WTC11 (cell line): Measurements from ENCODE around the gene FGF1. TPM values are rescaled to one million over a fixed set of nuclear protein-coding genes. Genes with fewer than 3 reads are reported as not detected.

Experiments used
- ATAC-seq: fragments of 200-7000 bp; cut with Tn5 transposase; 2 replicates; pipeline ENCODE4 v1.10.0; 2021; ENCODE audit warnings: mild to moderate bottlenecking, moderate library complexity
- CTCF ChIA-PET: fragments of 300-600 bp; sonication (Branson Sonifier 250); formaldehyde crosslinking; loops from one replicate; lab custom pipeline; 2021; ENCODE audit warnings: antibody characterized with exemption; lab: Charles Lee
- POLR2A ChIA-PET: fragments of 350-600 bp; sonication (Branson Sonifier 250); formaldehyde crosslinking; loops from one replicate; lab custom pipeline; 2021; ENCODE audit warnings: antibody characterized with exemption; lab: Charles Lee
- DNase-seq: peaks from one replicate; pipeline ENCODE4 v3.0.0; 2021; ENCODE audit warnings: low spot score
- H3K27ac Mint-ChIP-seq: 2 replicates; pipeline ENCODE4 v1.8.0; 2021; ENCODE audit warnings: mixed read lengths
- H3K27me3 Mint-ChIP-seq: 2 replicates; pipeline ENCODE4 v1.8.0; 2021; ENCODE audit warnings: low read depth, mild to moderate bottlenecking, moderate library complexity, mixed read lengths
- H3K36me3 Mint-ChIP-seq: 2 replicates; pipeline ENCODE4 v1.8.0; 2021; ENCODE audit warnings: mixed read lengths
- H3K4me1 Mint-ChIP-seq: 2 replicates; pipeline ENCODE4 v1.8.0; 2022; ENCODE audit warnings: mixed read lengths
- H3K4me3 Mint-ChIP-seq: 2 replicates; pipeline ENCODE4 v1.8.0; 2021; ENCODE audit warnings: mild to moderate bottlenecking, moderate library complexity, mixed read lengths
- H3K9me3 Mint-ChIP-seq: 2 replicates; pipeline ENCODE4 v1.8.0; 2021; ENCODE audit warnings: mixed read lengths
- ATF3 ChIP-seq: sonication (generic); formaldehyde crosslinking; conservative IDR thresholded peaks from 2 replicates; pipeline ENCODE4 v1.8.1; 2022; ENCODE audit warnings: mild to moderate bottlenecking, missing genetic modification reagents
- ATF6 ChIP-seq: sonication (generic); formaldehyde crosslinking; IDR thresholded peaks from 2 replicates; pipeline ENCODE4 v1.8.1; 2023; ENCODE audit warnings: mild to moderate bottlenecking, missing genetic modification reagents
- CDX4 ChIP-seq: fragments of 250-450 bp; sonication (Bioruptor Pico); IDR thresholded peaks from 2 replicates; pipeline ENCODE4 v1.9.0; 2021; ENCODE audit warnings: moderate library complexity, mild to moderate bottlenecking, inconsistent platforms, borderline replicate concordance
- CREB1 ChIP-seq: sonication (generic); formaldehyde crosslinking; IDR thresholded peaks from 2 replicates; pipeline ENCODE4 v1.8.0; 2023; ENCODE audit warnings: mild to moderate bottlenecking, missing genetic modification reagents
- CTCF ChIP-seq: fragments of 200-600 bp; IDR thresholded peaks from 2 replicates; pipeline ENCODE4 v1.8.0; 2022; ENCODE audit warnings: antibody characterized with exemption
- ERG ChIP-seq: fragments of 250-450 bp; sonication (Bioruptor Pico); IDR thresholded peaks from 2 replicates; pipeline ENCODE4 v1.8.0; 2021; ENCODE audit warnings: mild to moderate bottlenecking
- FOXP1 ChIP-seq: sonication (generic); formaldehyde crosslinking; IDR thresholded peaks from 2 replicates; pipeline ENCODE4 v1.8.0; 2022; ENCODE audit warnings: missing genetic modification reagents, mild to moderate bottlenecking, moderate library complexity, borderline replicate concordance
- GTF2I ChIP-seq: fragments of 250-450 bp; sonication (Bioruptor Pico); conservative IDR thresholded peaks from 2 replicates; pipeline ENCODE4 v1.4.0; 2021; ENCODE audit warnings: mild to moderate bottlenecking
- HMGXB4 ChIP-seq: sonication (generic); formaldehyde crosslinking; IDR thresholded peaks from 2 replicates; pipeline ENCODE4 v1.8.1; 2023; ENCODE audit warnings: mild to moderate bottlenecking, moderate library complexity, missing genetic modification reagents
- KAT7 ChIP-seq: sonication (generic); formaldehyde crosslinking; IDR thresholded peaks from 2 replicates; pipeline ENCODE4 v1.8.1; 2023; ENCODE audit warnings: missing genetic modification reagents, mild to moderate bottlenecking, borderline replicate concordance
- NFATC4 ChIP-seq: fragments of 250-450 bp; sonication (Bioruptor Pico); IDR thresholded peaks from 2 replicates; pipeline ENCODE4 v1.9.0; 2021; ENCODE audit warnings: mild to moderate bottlenecking
- NFE2L1 ChIP-seq: sonication (generic); formaldehyde crosslinking; IDR thresholded peaks from 2 replicates; pipeline ENCODE4 v1.8.1; 2023; ENCODE audit warnings: missing genetic modification reagents
- OVOL2 ChIP-seq: fragments of 250-450 bp; sonication (Bioruptor Pico); IDR thresholded peaks from 2 replicates; pipeline ENCODE4 v1.9.0; 2021; ENCODE audit warnings: mild to moderate bottlenecking, borderline replicate concordance
- RORB ChIP-seq: fragments of 250-450 bp; sonication (Bioruptor Pico); IDR thresholded peaks from 2 replicates; pipeline ENCODE4 v1.9.0; 2021; ENCODE audit warnings: mild to moderate bottlenecking
- TEAD1 ChIP-seq: sonication (generic); formaldehyde crosslinking; IDR thresholded peaks from 2 replicates; pipeline ENCODE4 v1.8.0; 2022; ENCODE audit warnings: mild to moderate bottlenecking, missing genetic modification reagents
- TEAD4 ChIP-seq: sonication (generic); formaldehyde crosslinking; IDR thresholded peaks from 2 replicates; pipeline ENCODE4 v1.8.0; 2022; ENCODE audit warnings: mild to moderate bottlenecking, missing genetic modification reagents
- ZBTB43 ChIP-seq: sonication (generic); formaldehyde crosslinking; IDR thresholded peaks from 2 replicates; pipeline ENCODE4 v1.8.1; 2023; ENCODE audit warnings: mild to moderate bottlenecking, missing genetic modification reagents
- ZNF138 ChIP-seq: sonication (generic); formaldehyde crosslinking; conservative IDR thresholded peaks from 2 replicates; pipeline ENCODE4 v1.8.1; 2022; ENCODE audit warnings: mild to moderate bottlenecking, moderate library complexity, missing genetic modification reagents
- ZNF317 ChIP-seq: sonication (generic); formaldehyde crosslinking; IDR thresholded peaks from 2 replicates; pipeline ENCODE4 v1.8.1; 2023; ENCODE audit warnings: low read depth, mild to moderate bottlenecking, moderate library complexity, missing genetic modification reagents, borderline replicate concordance
- ZNF396 ChIP-seq: fragments of 250-450 bp; sonication (Bioruptor Pico); IDR thresholded peaks from 2 replicates; pipeline ENCODE4 v1.8.0; 2021; ENCODE audit warnings: mild to moderate bottlenecking, moderate library complexity, borderline replicate concordance
- ZNF512 ChIP-seq: sonication (generic); formaldehyde crosslinking; IDR thresholded peaks from 2 replicates; pipeline ENCODE4 v1.8.1; 2022; ENCODE audit warnings: missing genetic modification reagents, borderline replicate concordance
- ZNF671 ChIP-seq: fragments of 250-450 bp; sonication (Bioruptor Pico); IDR thresholded peaks from 2 replicates; pipeline ENCODE4 v1.8.0; 2021; ENCODE audit warnings: mild to moderate bottlenecking
- ZSCAN18 ChIP-seq: fragments of 250-450 bp; sonication (Bioruptor Pico); IDR thresholded peaks from 2 replicates; pipeline ENCODE4 v2.1.2; 2022; ENCODE audit warnings: mild to moderate bottlenecking, moderate library complexity
- total RNA-seq: library from RNA; stranded (reverse); gene quantifications from 3 replicates; pipeline ENCODE4 v1.2.3, GENCODE V29; 2021

Gene FGF1
- total RNA-seq, 1 experiment from 2014 or later = 0.55 TPM

- no peak for ATAC-seq
- Mint-ChIP-seq H3K4me3 (no peak overlapping the region), H3K27me3 (no peaks in the 10 kb centered on the region; the same call in 1 of the 2 replicates), H3K4me1 (peaks cover 5% of the 10 kb centered on the region), H3K36me3 (peaks cover 7% of the 10 kb centered on the region), H3K9me3 (peaks cover 7% of the 10 kb centered on the region; the same call in 1 of the 2 replicates), H3K27ac (no peak overlapping the region)
- TF ChIP-seq CDX4 (no peak), CTCF (no peak), TEAD1 (CRISPR knock-in tag) (no peak), OVOL2 (no peak), HMGXB4 (no peak), ERG (CRISPR knock-in tag) (no peak), ATF6 (CRISPR knock-in tag) (no peak), ZNF138 (no peak), NFATC4 (CRISPR knock-in tag) (no peak), ZNF512 (CRISPR knock-in tag) (no peak)
- DNase-seq = no peak
- ChIA-PET POLR2A (no interaction called here), CTCF (interaction anchor here (1.3 to 2.1 kb wide), 2 partner anchors 38 to 82 kb away, joined by 4 to 9 read pairs; no protein-coding TSS in a partner anchor)
These were observed 68.3 kb downstream of the FGF1 start for GRCh38 chr5:142617416-142618129.

GRCh38 chr5:142615948-142616347 lies 69.9 kb downstream of the FGF1 start:
- CTCF ChIA-PET = interaction anchor here (1.1 kb wide), 1 partner anchor 83 kb away, joined by 4 read pairs; no protein-coding TSS in a partner anchor
- ATAC-seq = no peak
- TF ChIP-seq ZBTB43 (CRISPR knock-in tag) = no peak
- TF ChIP-seq CREB1 (CRISPR knock-in tag) = no peak
- no peak for TF ChIP-seq RORB
- no peak for TF ChIP-seq GTF2I
- no peak for TF ChIP-seq ZNF317 (CRISPR knock-in tag)
- no peak for TF ChIP-seq ATF3 (CRISPR knock-in tag)
- no peak for TF ChIP-seq KAT7 (CRISPR knock-in tag)
- TF ChIP-seq FOXP1 (CRISPR knock-in tag) = no peak
- no peak for TF ChIP-seq ZSCAN18 (CRISPR knock-in tag)
- TF ChIP-seq NFE2L1 (CRISPR knock-in tag) = no peak
- TF ChIP-seq ZNF671 = no peak
- no peak for TF ChIP-seq ZNF396 (CRISPR knock-in tag)
- no peak for TF ChIP-seq TEAD4

More at GRCh38 chr5:142615948-142616347, 69.9 kb downstream of the FGF1 start:
- Mint-ChIP-seq H3K27me3 (no peaks in the 10 kb centered on the region; the same call in 1 of the 2 replicates), H3K4me3 (no peak overlapping the region), H3K36me3 (peaks cover 7% of the 10 kb centered on the region), H3K27ac (no peak overlapping the region), H3K9me3 (peaks cover 7% of the 10 kb centered on the region; the same call in 1 of the 2 replicates), H3K4me1 (peaks cover 7% of the 10 kb centered on the region)
- DNase-seq = no peak
- POLR2A ChIA-PET = no interaction called here
